ENCODE data around the gene TRHDE.

- TF ChIP-seq, protein P1, sequence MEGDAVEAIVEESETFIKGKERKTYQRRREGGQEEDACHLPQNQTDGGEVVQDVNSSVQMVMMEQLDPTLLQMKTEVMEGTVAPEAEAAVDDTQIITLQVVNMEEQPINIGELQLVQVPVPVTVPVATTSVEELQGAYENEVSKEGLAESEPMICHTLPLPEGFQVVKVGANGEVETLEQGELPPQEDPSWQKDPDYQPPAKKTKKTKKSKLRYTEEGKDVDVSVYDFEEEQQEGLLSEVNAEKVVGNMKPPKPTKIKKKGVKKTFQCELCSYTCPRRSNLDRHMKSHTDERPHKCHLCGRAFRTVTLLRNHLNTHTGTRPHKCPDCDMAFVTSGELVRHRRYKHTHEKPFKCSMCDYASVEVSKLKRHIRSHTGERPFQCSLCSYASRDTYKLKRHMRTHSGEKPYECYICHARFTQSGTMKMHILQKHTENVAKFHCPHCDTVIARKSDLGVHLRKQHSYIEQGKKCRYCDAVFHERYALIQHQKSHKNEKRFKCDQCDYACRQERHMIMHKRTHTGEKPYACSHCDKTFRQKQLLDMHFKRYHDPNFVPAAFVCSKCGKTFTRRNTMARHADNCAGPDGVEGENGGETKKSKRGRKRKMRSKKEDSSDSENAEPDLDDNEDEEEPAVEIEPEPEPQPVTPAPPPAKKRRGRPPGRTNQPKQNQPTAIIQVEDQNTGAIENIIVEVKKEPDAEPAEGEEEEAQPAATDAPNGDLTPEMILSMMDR (IDR thresholded peaks at IDR 0.05) = no peak
- no peak for TF ChIP-seq POLR2A (IDR thresholded peaks at IDR 0.05)
These were observed 233.1 kb downstream of the TRHDE start for GRCh38 chr12:72505227-72505626.
